ENCODE data around the gene CDK17. TPM values are rescaled to one million over a fixed set of nuclear protein-coding genes. Genes with fewer than 3 reads are reported as not detected.

CDK17 gene
- total and polyA plus RNA-seq, 2 donors (not counting 1 experiment from before 2014, with no cell fraction given) = 15.6 to 87.8 TPM

DNA sequence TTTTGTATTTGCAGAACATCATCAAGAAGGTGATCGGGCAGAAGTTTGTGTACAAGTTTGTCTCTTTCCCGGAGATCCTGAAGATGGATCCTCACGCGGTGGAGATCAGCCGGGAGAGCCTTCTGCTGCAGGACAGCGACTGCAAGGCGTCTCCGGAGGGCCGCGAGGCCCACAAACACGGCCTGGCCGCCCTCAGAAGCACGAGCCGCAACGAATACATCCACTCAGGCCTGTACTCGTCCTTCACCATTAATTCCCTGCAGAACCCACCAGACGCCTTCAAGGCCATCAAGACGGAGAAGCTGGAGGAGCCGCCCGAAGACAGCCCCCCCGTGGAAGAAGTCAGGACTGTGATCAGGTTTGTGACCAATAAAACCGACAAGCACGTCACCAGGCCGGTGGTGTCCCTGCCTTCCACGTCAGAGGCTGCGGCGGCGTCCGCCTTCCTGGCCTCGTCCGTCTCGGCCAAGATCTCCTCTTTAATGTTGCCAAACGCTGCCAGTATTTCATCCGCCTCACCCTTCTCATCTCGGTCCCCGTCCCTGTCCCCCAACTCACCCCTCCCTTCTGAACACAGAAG is 153.2 kb downstream of the CDK17 start:
- Histone ChIP-seq H3K9ac (ENCODE audit: low read length) (no peak overlapping the region), H3K4me1 (ENCODE audit: control insufficient read depth in 2 of 2, insufficient read depth in 2 of 2, low read length in 2 of 2) (peaks cover 0 to 3% of the 10 kb centered on the region in 2 donors), H3K36me3 (replicated peaks in 1 of 2; ENCODE audit: control extremely low read depth in 1 of 2, control insufficient read depth in 1 of 2, extremely low read depth in 1 of 2, insufficient read depth in 2 of 2, low read length in 1 of 2) (peaks cover 0 to 73% of the 10 kb centered on the region in 2 experiments), H3K27ac (ENCODE audit: low read length in 2 of 2) (no peak overlapping the region), H3K79me2 (ENCODE audit: control insufficient read depth, insufficient read depth, low read length) (peaks cover 89% of the 10 kb centered on the region), H3K4me2 (replicated peaks; ENCODE audit: low read depth, low read length, poor library complexity, severe bottlenecking) (no peak overlapping the region), H3K4me3 (ENCODE audit: control extremely low read depth in 1 of 5, extremely low read depth in 1 of 5, insufficient read depth in 1 of 5, low read depth in 2 of 5, low read length in 4 of 5) (no peak overlapping the region), H3K9me3 (ENCODE audit: control extremely low read depth in 1 of 3, control insufficient read depth in 2 of 3, insufficient read depth in 1 of 3, low read length in 2 of 3) (no peaks in the 10 kb centered on the region), H4K20me1 (ENCODE audit: control insufficient read depth, insufficient read depth, low read length, poor library complexity, severe bottlenecking) (peaks cover 50% of the 10 kb centered on the region), H3K27me3 (replicated peaks in 1 of 4; ENCODE audit: control extremely low read depth in 1 of 4, control insufficient read depth in 3 of 4, insufficient read depth in 4 of 4, low read length in 3 of 4) (no peaks in the 10 kb centered on the region), H2AFZ (ENCODE audit: insufficient read depth, low read depth, low read length, poor library complexity, severe bottlenecking) (no peak overlapping the region)
- Mint-ChIP-seq H3K4me1 (peaks cover 22% of the 10 kb centered on the region), H3K27ac (no peak overlapping the region), H3K27me3 (no peaks in the 10 kb centered on the region), H3K4me3 (no peak overlapping the region), H3K9me3 (ENCODE audit: insufficient read depth) (no peaks in the 10 kb centered on the region)
- no peak for TF ChIP-seq CTCF (IDR thresholded peaks at IDR 0.05)
- TF ChIP-seq EZH2 (IDR thresholded peaks at IDR 0.05; ENCODE audit: borderline replicate concordance, insufficient read depth, low read depth, low read length, poor library complexity, severe bottlenecking) = no peak
- 98% methylated on average over 29 of the region's 36 CpGs for WGBS (ENCODE audit: insufficient coverage)
- ChIA-PET CTCF (no interaction called here), POLR2A (no interaction called here)
- intact Hi-C loops (cut with micrococcal nuclease) = no loop called here
- DNase-seq (no peak), ATAC-seq (ENCODE audit: low read depth) (no peak)

GRCh38 chr12:96244826-96245225 is 155.4 kb downstream of the CDK17 start:
- Histone ChIP-seq H2AFZ (ENCODE audit: insufficient read depth, low read depth, low read length, poor library complexity, severe bottlenecking) (no peak overlapping the region), H3K27me3 (replicated peaks in 1 of 4; ENCODE audit: control extremely low read depth in 1 of 4, control insufficient read depth in 3 of 4, insufficient read depth in 4 of 4, low read length in 3 of 4) (no peaks in the 10 kb centered on the region), H3K4me2 (replicated peaks; ENCODE audit: low read depth, low read length, poor library complexity, severe bottlenecking) (no peak overlapping the region), H3K9me3 (ENCODE audit: control extremely low read depth in 1 of 3, control insufficient read depth in 2 of 3, insufficient read depth in 1 of 3, low read length in 2 of 3) (no peaks in the 10 kb centered on the region), H3K79me2 (ENCODE audit: control insufficient read depth, insufficient read depth, low read length) (peaks cover 92% of the 10 kb centered on the region), H4K20me1 (ENCODE audit: control insufficient read depth, insufficient read depth, low read length, poor library complexity, severe bottlenecking) (peaks cover 56% of the 10 kb centered on the region), H3K9ac (ENCODE audit: low read length) (no peak overlapping the region), H3K27ac (ENCODE audit: low read length in 2 of 2) (no peak overlapping the region), H3K4me3 (ENCODE audit: control extremely low read depth in 1 of 5, extremely low read depth in 1 of 5, insufficient read depth in 1 of 5, low read depth in 2 of 5, low read length in 4 of 5) (no peak overlapping the region), H3K4me1 (ENCODE audit: control insufficient read depth in 2 of 2, insufficient read depth in 2 of 2, low read length in 2 of 2) (peaks cover 0 to 6% of the 10 kb centered on the region in 2 donors), H3K36me3 (replicated peaks in 1 of 2; ENCODE audit: control extremely low read depth in 1 of 2, control insufficient read depth in 1 of 2, extremely low read depth in 1 of 2, insufficient read depth in 2 of 2, low read length in 1 of 2) (peaks cover 0 to 68% of the 10 kb centered on the region in 2 experiments)
- peaks cover 23% of the 10 kb centered on the region for H3K4me1 Mint-ChIP-seq
- no peak for TF ChIP-seq EZH2 (IDR thresholded peaks at IDR 0.05; ENCODE audit: borderline replicate concordance, insufficient read depth, low read depth, low read length, poor library complexity, severe bottlenecking)
- no peak for TF ChIP-seq CTCF (IDR thresholded peaks at IDR 0.05)
- no peak overlapping the region for H3K4me3 Mint-ChIP-seq
- ChIA-PET CTCF (interaction anchor here (1.0 kb wide), 1 partner anchor 30 kb away, joined by 3 read pairs; no protein-coding TSS in a partner anchor), POLR2A (no interaction called here)
- no peak overlapping the region for H3K27ac Mint-ChIP-seq
- no peaks in the 10 kb centered on the region for H3K27me3 Mint-ChIP-seq
- intact Hi-C loops (cut with micrococcal nuclease) = no loop called here
- no peak for DNase-seq
- 91% methylated on average over 12 of the region's 13 CpGs for WGBS (ENCODE audit: insufficient coverage)
- no peak for ATAC-seq (ENCODE audit: low read depth)
- no peaks in the 10 kb centered on the region for H3K9me3 Mint-ChIP-seq (ENCODE audit: insufficient read depth)

Data from B cell (primary cell).